A549 (cell line): ENCODE results near the gene CCDC50.

Source experiments
- CTCF ChIP-seq: fragments of >200 bp; sonication (Bioruptor Twin); formaldehyde crosslinking; IDR thresholded peaks from 3 replicates; pipeline ENCODE4 v1.5.1; 2016
- ELK1 ChIP-seq: fragments of 150-350 bp; IDR thresholded peaks from 2 replicates; pipeline ENCODE4 v1.6.1; 2014; ENCODE audit warnings: low read depth, mild to moderate bottlenecking, low read length
- ESRRA ChIP-seq: fragments of 150-350 bp; IDR thresholded peaks from 2 replicates; pipeline ENCODE4 v1.6.1; 2014; ENCODE audit warnings: mild to moderate bottlenecking, low read length, borderline replicate concordance
- FOSL2 ChIP-seq, 2 experiments: fragments of 450-650 bp in 1 of 2; fragments of >200 bp in 1 of 2; sonication (Bioruptor Twin) in 1 of 2; formaldehyde crosslinking; IDR thresholded peaks; 2 replicates each; pipeline versions ENCODE4 v1.5.0 to v1.6.1; 2016 to 2020; ENCODE audit warnings: mild to moderate bottlenecking in 1 of 2, moderate library complexity in 1 of 2
- JUN ChIP-seq, 2 experiments: fragments of >200 bp; sonication (Bioruptor Twin); formaldehyde crosslinking; IDR thresholded peaks; 2 replicates in 1 of 2; 3 replicates in 1 of 2; pipeline ENCODE4 v1.6.1; 2016 to 2017
- POLR2A ChIP-seq: IDR thresholded peaks from 2 replicates; pipeline ENCODE4 v1.6.1; 2012; ENCODE audit warnings: mild to moderate bottlenecking, low read length
- SREBF2 ChIP-seq: fragments of 450-650 bp; IDR thresholded peaks from 2 replicates; pipeline ENCODE4 v1.6.1; 2014; ENCODE audit warnings: mild to moderate bottlenecking, moderate library complexity
- TFCP2L1 ChIP-seq: fragments of 250-450 bp; sonication (Bioruptor Pico); IDR thresholded peaks from 2 replicates; pipeline ENCODE4 v1.5.0; 2021; ENCODE audit warnings: mild to moderate bottlenecking

- TF ChIP-seq CTCF (no peak), SREBF2 (no peak), JUN (IDR thresholded peaks at IDR 0.05) (no peak), ELK1 (no peak), FOSL2 (IDR thresholded peaks at IDR 0.05) (no peak), FOSL2 (CRISPR knock-in tag; IDR thresholded peaks at IDR 0.05) (no peak), ESRRA (no peak), TFCP2L1 (CRISPR knock-in tag) (no peak), POLR2A (no peak)
Measured at GRCh38 chr3:191415566-191415965, 86.4 kb downstream of the CCDC50 start.
